ENCODE measurements around the gene PIK3R1. TPM values are rescaled to one million over a fixed set of nuclear protein-coding genes. Genes with fewer than 3 reads are reported as not detected.

PIK3R1 gene
- total and polyA plus RNA-seq, 4 experiments from 2014 or later, result 92.6 to 152 (median 125) TPM

DNA sequence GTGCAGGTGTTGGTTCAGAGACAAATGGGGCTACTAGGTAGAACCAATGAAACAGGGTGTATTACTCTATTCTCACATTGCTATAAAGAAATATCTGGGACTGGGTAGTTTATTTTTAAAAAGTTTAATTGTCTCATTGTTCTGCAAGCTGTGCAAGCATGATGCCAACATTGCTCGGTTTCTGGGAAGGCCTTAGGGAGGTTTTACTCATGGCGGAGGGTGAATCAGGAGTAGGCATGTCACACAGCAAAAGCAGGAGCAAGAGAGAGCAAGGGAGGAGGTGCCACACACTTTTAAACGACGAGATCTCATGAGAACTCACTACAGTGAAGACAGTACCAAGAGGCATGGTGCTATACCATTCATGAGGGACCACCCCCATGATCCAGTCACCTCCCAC, 134.6 kb downstream of the PIK3R1 start:
- DNase-seq, result no peak
- intact Hi-C loops (cut with micrococcal nuclease), result no loop called here
- H3K4me1 ChIP-seq (ENCODE audit: insufficient read depth, low read length), result peaks cover under 1% of the 10 kb centered on the region
- no peaks in the 10 kb centered on the region for H3K36me3 ChIP-seq (ENCODE audit: insufficient read depth, low read length)
- H3K27ac Mint-ChIP-seq, result no peak overlapping the region
- no peaks in the 10 kb centered on the region for H3K9me3 ChIP-seq (ENCODE audit: control insufficient read depth in 1 of 2, low read length in 2 of 2)
- peaks cover 0 to 7% (median 3%) of the 10 kb centered on the region in 4 donors for H3K4me1 Mint-ChIP-seq
- H3K4me3 Mint-ChIP-seq, result no peak overlapping the region
- no peaks in the 10 kb centered on the region for H3K27me3 Mint-ChIP-seq
- ChIA-PET CTCF (ENCODE audit: partially characterized antibody) (no interaction called here), POLR2A (ENCODE audit: partially characterized antibody) (no interaction called here)
- H3K27ac ChIP-seq (ENCODE audit: low read depth, low read length), result no peak overlapping the region
- no peaks in the 10 kb centered on the region for H3K36me3 Mint-ChIP-seq
- H3K27me3 ChIP-seq (ENCODE audit: insufficient read depth, low read length), result no peaks in the 10 kb centered on the region
- peaks cover 0 to 7% (median 2%) of the 10 kb centered on the region in 8 donors for H3K9me3 Mint-ChIP-seq
- H3K4me3 ChIP-seq (ENCODE audit: low read length in 2 of 2), result no peak overlapping the region

Measured in CD4-positive, alpha-beta memory T cell (primary cell).